ENCODE data around the gene LAD1. TPM values are rescaled to one million over a fixed set of nuclear protein-coding genes. Genes with fewer than 3 reads are reported as not detected.

The LAD1 gene
- polyA plus RNA-seq, 3 donors from 2014 or later, result not detected

DNA sequence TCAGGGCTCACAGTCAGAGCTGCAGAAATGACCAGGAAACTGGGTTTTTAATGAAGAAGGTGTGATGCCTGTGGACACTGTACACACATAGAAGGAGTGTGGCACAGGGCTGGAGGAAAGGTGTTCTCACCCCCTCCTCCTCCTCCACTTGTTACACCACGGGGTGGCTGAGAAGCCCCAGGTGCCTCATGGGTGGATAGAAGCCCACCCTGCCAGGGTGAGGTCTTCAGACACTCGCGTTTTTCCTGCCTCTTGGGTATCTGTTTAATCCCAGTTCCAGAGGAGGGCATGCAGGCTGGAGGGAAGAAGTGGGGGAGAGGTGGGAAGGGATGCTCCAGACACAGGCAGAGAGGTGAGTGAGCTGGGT lies 9.7 kb upstream of the LAD1 start:
- H3K4me1 Mint-ChIP-seq, result no peaks in the 10 kb centered on the region

GRCh38 chr1:201408176-201408833 lies 9.2 kb upstream of the LAD1 start:
- H3K9me3 Mint-ChIP-seq, result no peaks in the 10 kb centered on the region
- H3K4me3 Mint-ChIP-seq, result no peak overlapping the region
- DNase-seq, result peak; percentile 38 to 54 (median 48)
- H3K36me3 Mint-ChIP-seq, result no peaks in the 10 kb centered on the region
- peaks cover 3 to 6% (median 6%) of the 10 kb centered on the region in 3 donors for H3K27me3 Mint-ChIP-seq (ENCODE audit: low read depth in 3 of 3)
- no peaks in the 10 kb centered on the region for H3K4me1 Mint-ChIP-seq
- no peak overlapping the region for H3K27ac Mint-ChIP-seq

More for the DNA sequence above, 9.7 kb upstream of the LAD1 start:
- H3K9me3 Mint-ChIP-seq, result no peaks in the 10 kb centered on the region
- peaks cover 3 to 6% (median 6%) of the 10 kb centered on the region in 3 donors for H3K27me3 Mint-ChIP-seq (ENCODE audit: low read depth in 3 of 3)
- no peaks in the 10 kb centered on the region for H3K36me3 Mint-ChIP-seq
- no peak overlapping the region for H3K27ac Mint-ChIP-seq
- H3K4me3 Mint-ChIP-seq, result no peak overlapping the region
- DNase-seq, result no peak

DNA sequence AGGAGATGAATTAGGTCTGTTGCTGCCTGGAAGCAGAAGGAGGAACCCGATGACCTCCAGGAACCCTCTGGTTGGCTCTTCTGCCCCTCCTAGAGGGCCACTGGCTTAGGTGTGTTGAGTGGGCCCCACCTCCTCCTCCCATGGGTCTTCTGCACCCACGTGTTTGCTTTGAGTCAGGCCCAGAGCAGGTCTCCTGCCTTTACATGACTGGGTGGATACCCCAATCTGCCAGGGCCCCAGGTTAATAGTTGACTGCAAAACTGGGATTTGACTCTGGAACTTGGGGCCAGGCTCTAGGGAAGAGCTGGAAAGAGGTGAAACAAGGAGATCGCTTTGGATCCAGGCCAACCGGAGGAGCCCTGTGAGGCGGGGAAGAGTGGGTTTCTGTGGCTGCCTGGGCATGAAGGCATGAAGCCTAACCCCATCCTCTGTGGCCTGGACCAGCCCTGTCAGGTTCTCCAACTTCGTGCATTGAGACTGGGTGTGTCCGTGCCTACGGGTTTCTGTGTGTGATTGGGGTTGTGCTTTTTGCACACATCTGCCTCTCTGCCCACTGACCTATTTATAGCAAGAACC lies 7.8 kb upstream of the LAD1 start:
- Mint-ChIP-seq H3K27ac (no peak overlapping the region), H3K36me3 (no peaks in the 10 kb centered on the region), H3K4me3 (no peak overlapping the region), H3K9me3 (no peaks in the 10 kb centered on the region), H3K4me1 (no peaks in the 10 kb centered on the region), H3K27me3 (ENCODE audit: low read depth in 3 of 3) (peaks cover 2 to 4% (median 3%) of the 10 kb centered on the region in 3 donors)
- DNase-seq, result no peak

- Mint-ChIP-seq H3K4me3 (no peak overlapping the region), H3K9me3 (no peaks in the 10 kb centered on the region), H3K27me3 (ENCODE audit: low read depth in 3 of 3) (peaks cover 3 to 6% (median 6%) of the 10 kb centered on the region in 3 donors), H3K27ac (no peak overlapping the region), H3K4me1 (no peaks in the 10 kb centered on the region), H3K36me3 (no peaks in the 10 kb centered on the region)
- DNase-seq, result no peak
Measured at GRCh38 chr1:201405484-201405831, 6.3 kb upstream of the LAD1 start.

- Mint-ChIP-seq H3K27ac (no peak overlapping the region), H3K36me3 (no peaks in the 10 kb centered on the region), H3K4me3 (no peak overlapping the region), H3K27me3 (ENCODE audit: low read depth in 3 of 3) (peaks cover 6 to 7% (median 6%) of the 10 kb centered on the region in 3 donors), H3K4me1 (no peaks in the 10 kb centered on the region), H3K9me3 (no peaks in the 10 kb centered on the region)
- DNase-seq, result no peak
Measured at GRCh38 chr1:201404722-201405483, 5.8 kb upstream of the LAD1 start.

DNA sequence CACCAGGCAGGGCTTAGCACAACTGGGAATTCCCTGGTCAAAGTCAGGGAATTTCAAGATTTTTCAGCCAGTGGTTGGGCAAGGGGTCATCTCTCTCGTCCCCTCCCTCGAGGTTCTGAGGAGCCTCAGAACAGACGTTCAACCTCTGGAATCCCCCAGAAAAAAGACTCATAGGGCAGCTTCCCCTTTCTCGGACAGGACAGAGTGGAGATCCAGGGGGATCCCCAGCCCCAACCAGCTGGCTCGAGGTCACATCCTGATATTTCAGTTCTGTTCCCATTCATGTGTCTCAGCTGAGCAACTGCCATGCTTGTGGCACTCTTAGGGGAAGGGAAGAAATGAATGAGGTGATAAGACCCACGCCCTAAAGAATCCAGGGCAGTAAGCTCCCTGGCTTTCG lies 4.9 kb upstream of the LAD1 start:
- no peaks in the 10 kb centered on the region for H3K9me3 Mint-ChIP-seq
- no peaks in the 10 kb centered on the region for H3K36me3 Mint-ChIP-seq
- peaks cover 6 to 7% (median 6%) of the 10 kb centered on the region in 3 donors for H3K27me3 Mint-ChIP-seq (ENCODE audit: low read depth in 3 of 3)
- H3K4me1 Mint-ChIP-seq, result no peaks in the 10 kb centered on the region
- no peak overlapping the region for H3K4me3 Mint-ChIP-seq
- DNase-seq, result no peak
- no peak overlapping the region for H3K27ac Mint-ChIP-seq

- Mint-ChIP-seq H3K27ac (no peak overlapping the region), H3K36me3 (no peaks in the 10 kb centered on the region), H3K27me3 (ENCODE audit: low read depth in 3 of 3) (peaks cover 5 to 13% (median 6%) of the 10 kb centered on the region in 3 donors), H3K9me3 (no peaks in the 10 kb centered on the region), H3K4me1 (no peaks in the 10 kb centered on the region), H3K4me3 (no peak overlapping the region)
- DNase-seq, result no peak
Measured at GRCh38 chr1:201403359-201403758, 4.2 kb upstream of the LAD1 start.

- Mint-ChIP-seq H3K9me3 (no peaks in the 10 kb centered on the region), H3K4me1 (no peaks in the 10 kb centered on the region), H3K36me3 (no peaks in the 10 kb centered on the region), H3K27ac (no peak overlapping the region), H3K4me3 (no peak overlapping the region), H3K27me3 (ENCODE audit: low read depth in 3 of 3) (peaks cover 6 to 21% (median 7%) of the 10 kb centered on the region in 3 donors)
- DNase-seq, result no peak
Measured at GRCh38 chr1:201401700-201402099, 2.6 kb upstream of the LAD1 start.

GRCh38 chr1:201400852-201401230 lies 1.7 kb upstream of the LAD1 start:
- Mint-ChIP-seq H3K27ac (no peak overlapping the region), H3K27me3 (ENCODE audit: low read depth in 3 of 3) (peaks cover 4 to 21% (median 7%) of the 10 kb centered on the region in 3 donors), H3K4me3 (no peak overlapping the region), H3K9me3 (no peaks in the 10 kb centered on the region), H3K4me1 (no peaks in the 10 kb centered on the region), H3K36me3 (no peaks in the 10 kb centered on the region)
- no peak for DNase-seq

GRCh38 chr1:201400212-201400851 lies 1.2 kb upstream of the LAD1 start:
- Mint-ChIP-seq H3K27me3 (ENCODE audit: low read depth in 3 of 3) (peaks cover 3 to 21% (median 7%) of the 10 kb centered on the region in 3 donors), H3K9me3 (no peaks in the 10 kb centered on the region), H3K4me3 (no peak overlapping the region), H3K27ac (no peak overlapping the region), H3K4me1 (no peaks in the 10 kb centered on the region), H3K36me3 (no peaks in the 10 kb centered on the region)
- no peak for DNase-seq

- Mint-ChIP-seq H3K27me3 (ENCODE audit: low read depth in 3 of 3) (peaks cover 3 to 21% (median 7%) of the 10 kb centered on the region in 3 donors), H3K27ac (no peak overlapping the region), H3K9me3 (no peaks in the 10 kb centered on the region), H3K4me1 (no peaks in the 10 kb centered on the region), H3K36me3 (no peaks in the 10 kb centered on the region), H3K4me3 (no peak overlapping the region)
- no peak for DNase-seq
Measured at GRCh38 chr1:201399352-201400126, 415 bp upstream of the LAD1 start.

DNA sequence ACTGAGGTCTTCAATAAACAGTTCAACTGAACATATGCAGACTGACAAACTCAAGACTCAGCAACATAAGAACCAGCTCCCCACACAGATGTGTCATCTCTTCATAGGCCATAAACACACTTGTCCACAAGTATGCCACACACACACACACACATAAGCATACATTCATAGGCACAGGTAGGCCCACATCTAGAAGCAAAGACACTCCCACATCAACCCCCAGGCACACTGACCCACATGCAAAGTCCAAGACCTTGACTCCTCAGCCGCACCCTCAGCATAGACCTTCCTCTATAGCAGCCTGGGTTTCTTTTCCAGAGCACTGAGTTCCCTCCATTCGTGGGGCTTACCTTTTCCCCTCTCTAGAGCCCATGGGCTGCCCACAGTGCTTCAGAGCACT lies 1.4 kb downstream of the LAD1 start:
- Mint-ChIP-seq H3K9me3 (no peaks in the 10 kb centered on the region), H3K36me3 (no peaks in the 10 kb centered on the region), H3K27me3 (ENCODE audit: low read depth in 3 of 3) (peaks cover 3 to 21% (median 7%) of the 10 kb centered on the region in 3 donors), H3K4me1 (no peaks in the 10 kb centered on the region), H3K4me3 (no peak overlapping the region), H3K27ac (no peak overlapping the region)
- DNase-seq, result no peak

DNA sequence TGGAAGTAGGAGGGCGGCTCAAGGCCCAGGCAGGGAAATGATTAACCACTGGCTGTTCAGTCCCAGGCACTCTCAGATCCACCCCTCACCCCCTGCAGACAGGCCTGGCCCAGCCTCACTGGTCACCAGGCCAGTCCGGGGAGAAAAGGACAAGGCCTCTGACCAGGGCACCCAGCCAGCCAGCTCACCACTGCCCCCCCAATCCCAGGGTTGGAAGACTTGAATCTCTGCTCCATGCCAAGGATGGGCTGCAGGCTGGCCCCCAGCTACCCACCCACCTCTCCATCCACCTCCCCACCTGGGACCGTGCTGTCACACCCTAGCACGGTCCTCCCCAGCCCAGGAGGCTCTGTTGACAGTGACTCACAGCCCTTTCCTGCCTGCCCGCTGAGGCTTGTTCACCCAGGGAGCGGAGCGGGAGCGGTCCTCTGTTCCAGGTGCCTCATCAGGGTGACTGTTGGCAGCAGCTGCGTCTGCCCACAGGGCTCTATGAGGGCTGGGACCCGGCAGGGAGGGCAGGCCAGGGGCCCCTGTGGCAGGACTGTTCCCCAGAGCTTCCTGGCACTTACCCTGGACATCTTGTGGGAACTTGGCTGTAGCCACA lies 2.2 kb downstream of the LAD1 start:
- H3K9me3 Mint-ChIP-seq, result no peaks in the 10 kb centered on the region
- H3K4me1 Mint-ChIP-seq, result no peaks in the 10 kb centered on the region
- peaks cover 3 to 21% (median 9%) of the 10 kb centered on the region in 3 donors for H3K27me3 Mint-ChIP-seq (ENCODE audit: low read depth in 3 of 3)
- no peak overlapping the region for H3K27ac Mint-ChIP-seq
- no peak for DNase-seq
- H3K36me3 Mint-ChIP-seq, result no peaks in the 10 kb centered on the region
- H3K4me3 Mint-ChIP-seq, result no peak overlapping the region

Data from immature natural killer cell (primary cell).